Esophagus muscularis mucosa (tissue), 3 donors: ENCODE measurements around the gene ARHGEF7.
A peak's percentile ranks its signal among the peaks of the same experiment; 100 is the strongest.

Source experiments
- POLR2AphosphoS5 ChIP-seq, 2 donors: sonication (generic); formaldehyde crosslinking; IDR thresholded peaks; one replicate each; pipeline ENCODE4 v1.6.1; 2017; ENCODE audit warnings: antibody characterized with exemption in 2 of 2
- TF ChIP-seq, protein P1 (sequence below), 3 experiments: fragments of 200-600 bp in 2 of 3; fragments of 450-650 bp in 1 of 3; sonication (generic) in 2 of 3; IDR thresholded peaks; one replicate each; pipeline ENCODE4 v1.5.1; 2017 to 2019; ENCODE audit warnings: antibody characterized with exemption in 3 of 3, mild to moderate bottlenecking in 2 of 3, moderate library complexity in 1 of 3

DNA sequence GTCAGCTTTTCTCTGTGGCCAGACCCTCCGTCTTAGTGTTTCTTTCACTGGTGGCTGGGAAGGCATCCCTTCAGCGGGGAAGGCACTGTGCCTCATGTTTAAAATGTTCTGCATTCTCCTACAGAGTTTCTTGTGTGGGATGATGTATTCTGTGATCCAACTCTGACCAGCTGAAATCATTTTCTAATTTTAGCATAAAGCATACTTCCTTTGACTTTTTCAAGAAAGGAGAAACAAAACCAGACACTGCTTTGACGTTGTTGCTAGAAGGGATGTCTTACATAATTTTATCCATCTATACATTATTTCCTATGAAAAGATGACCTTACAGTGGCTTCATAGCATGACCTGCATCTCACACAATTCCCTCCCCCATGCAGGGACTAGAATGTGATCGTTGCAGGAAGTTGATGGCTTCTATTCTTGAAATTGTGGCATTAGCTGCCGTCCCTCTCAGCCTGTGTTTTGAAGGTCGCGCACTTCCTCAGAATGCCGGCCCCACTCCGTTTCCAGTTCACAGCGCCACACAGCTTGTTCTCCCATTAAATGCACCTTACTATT lies 166.7 kb downstream of the ARHGEF7 start:
- TF ChIP-seq, protein P1, sequence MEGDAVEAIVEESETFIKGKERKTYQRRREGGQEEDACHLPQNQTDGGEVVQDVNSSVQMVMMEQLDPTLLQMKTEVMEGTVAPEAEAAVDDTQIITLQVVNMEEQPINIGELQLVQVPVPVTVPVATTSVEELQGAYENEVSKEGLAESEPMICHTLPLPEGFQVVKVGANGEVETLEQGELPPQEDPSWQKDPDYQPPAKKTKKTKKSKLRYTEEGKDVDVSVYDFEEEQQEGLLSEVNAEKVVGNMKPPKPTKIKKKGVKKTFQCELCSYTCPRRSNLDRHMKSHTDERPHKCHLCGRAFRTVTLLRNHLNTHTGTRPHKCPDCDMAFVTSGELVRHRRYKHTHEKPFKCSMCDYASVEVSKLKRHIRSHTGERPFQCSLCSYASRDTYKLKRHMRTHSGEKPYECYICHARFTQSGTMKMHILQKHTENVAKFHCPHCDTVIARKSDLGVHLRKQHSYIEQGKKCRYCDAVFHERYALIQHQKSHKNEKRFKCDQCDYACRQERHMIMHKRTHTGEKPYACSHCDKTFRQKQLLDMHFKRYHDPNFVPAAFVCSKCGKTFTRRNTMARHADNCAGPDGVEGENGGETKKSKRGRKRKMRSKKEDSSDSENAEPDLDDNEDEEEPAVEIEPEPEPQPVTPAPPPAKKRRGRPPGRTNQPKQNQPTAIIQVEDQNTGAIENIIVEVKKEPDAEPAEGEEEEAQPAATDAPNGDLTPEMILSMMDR (IDR thresholded peaks at IDR 0.05), result peak in 1 of 3 experiments; percentile 14
- TF ChIP-seq POLR2AphosphoS5 (IDR thresholded peaks at IDR 0.05), result peak in 1 of 2 donors; percentile 31
